OCI-LY3 (cell line): ENCODE measurements around the gene APOBEC3F.
"Not testable (repeated sequence)": the region's sequence is repeated elsewhere in the genome, so short reads cannot be mapped to it uniquely, and the experiment has no call there.

Experiments used
- H2AFZ ChIP-seq: fragments of 200-600, 300-600 bp; shearing (Covaris generic); 2 replicates; pipeline ENCODE4 v1.6.0; 2014; ENCODE audit warnings: antibody characterized with exemption, low read depth, low read length
- H3K27ac ChIP-seq: fragments of 200-600, 300-600 bp; sonication (generic); 2 replicates; pipeline ENCODE4 v1.5.1; 2014; ENCODE audit warnings: mild to moderate bottlenecking, low read length, moderate library complexity, mixed read lengths
- H3K27me3 ChIP-seq: fragments of 200-600, 300-600 bp; sonication (generic); 2 replicates; pipeline ENCODE4 v1.6.1; 2014; ENCODE audit warnings: low read depth, low read length, mixed read lengths
- H3K36me3 ChIP-seq: fragments of 200-600, 300-600 bp; sonication (generic); replicated peaks from 2 replicates; pipeline ENCODE3; 2014; ENCODE audit warnings: low read depth, low read length, mixed read lengths
- H3K4me1 ChIP-seq: fragments of 300-600, 200-600 bp; sonication (generic); 2 replicates; pipeline ENCODE4 v1.6.1; 2014; ENCODE audit warnings: low read length, mixed read lengths
- H3K4me2 ChIP-seq: fragments of 200-600, 300-600 bp; sonication (generic); 2 replicates; pipeline ENCODE4 v1.6.1; 2014; ENCODE audit warnings: low read length, mixed read lengths
- H3K4me3 ChIP-seq: fragments of 300-600, 200-600 bp; sonication (generic); 2 replicates; pipeline ENCODE4 v1.5.1; 2014; ENCODE audit warnings: antibody characterized with exemption, mild to moderate bottlenecking, low read length, moderate library complexity
- H3K79me2 ChIP-seq: fragments of 300-600, 200-600 bp; shearing (Covaris generic); 2 replicates; pipeline ENCODE4 v1.6.1; 2014; ENCODE audit warnings: mild to moderate bottlenecking, low read length, mixed read lengths
- H3K9ac ChIP-seq: fragments of 300-600, 200-600 bp; shearing (Covaris generic); 2 replicates; pipeline ENCODE4 v1.6.0; 2014; ENCODE audit warnings: mild to moderate bottlenecking, low read length, moderate library complexity
- H3K9me3 ChIP-seq: fragments of 200-600, 300-600 bp; shearing (Covaris generic); 2 replicates; pipeline ENCODE4 v1.6.1; 2014; ENCODE audit warnings: low read length, mixed read lengths; ENCODE audit not compliant: insufficient read depth
- H4K20me1 ChIP-seq: fragments of 200-600, 300-600 bp; sonication (generic); 2 replicates; pipeline ENCODE4 v1.6.1; 2016; ENCODE audit warnings: low read length, mixed read lengths; ENCODE audit not compliant: insufficient read depth
- CTCF ChIP-seq: fragments of 200-600, 300-600 bp; sonication (generic); IDR thresholded peaks from 2 replicates; pipeline ENCODE4 v1.5.1; 2014; ENCODE audit warnings: antibody characterized with exemption, low read length, low read depth
- EZH2phosphoT487 ChIP-seq: fragments of 200-600 bp; shearing (Covaris generic); IDR thresholded peaks from 2 replicates; pipeline ENCODE4 v1.6.1; 2018; ENCODE audit warnings: antibody characterized with exemption, mixed run types, low read depth

Gene APOBEC3F

GRCh38 chr22:39039306-39040126, 1.1 kb upstream of the APOBEC3F start:
- H3K79me2 ChIP-seq: no peaks in the 10 kb centered on the region
- peak overlapping the region; percentile 79 for H3K4me2 ChIP-seq
- H3K27me3 ChIP-seq: no peaks in the 10 kb centered on the region
- H4K20me1 ChIP-seq: no peaks in the 10 kb centered on the region
- no peak overlapping the region for H3K27ac ChIP-seq
- H3K4me1 ChIP-seq: peaks cover 10% of the 10 kb centered on the region; the same call in 1 of the 2 replicates
- no peaks in the 10 kb centered on the region for H3K36me3 ChIP-seq
- 0 out of 2 replicates have a peak overlapping the region, but pooled peaks have one; percentile 41 for H2AFZ ChIP-seq
- peak overlapping the region; percentile 80 for H3K4me3 ChIP-seq
- H3K9me3 ChIP-seq: no peaks in the 10 kb centered on the region
- no peak overlapping the region; the same call in 1 of the 2 replicates for H3K9ac ChIP-seq
- TF ChIP-seq EZH2phosphoT487: no peak
- no peak for TF ChIP-seq CTCF

GRCh38 chr22:39040155-39040537, 518 bp upstream of the APOBEC3F start:
- H3K4me1 ChIP-seq, H3K36me3 ChIP-seq, H3K9me3 ChIP-seq, H4K20me1 ChIP-seq, H3K79me2 ChIP-seq, H3K27me3 ChIP-seq, H3K27ac ChIP-seq: not testable (repeated sequence)
- peak overlapping the region; percentile 68 for H3K9ac ChIP-seq
- peak overlapping the region; percentile 79 for H3K4me2 ChIP-seq
- H2AFZ ChIP-seq: peak overlapping the region; percentile 41; the same call in 1 of the 2 replicates
- peak overlapping the region; percentile 80 for H3K4me3 ChIP-seq

- Histone ChIP-seq H3K4me3 (no peak overlapping the region), H4K20me1 (no peaks in the 10 kb centered on the region), H3K4me1 (peaks cover 7% of the 10 kb centered on the region; the same call in 1 of the 2 replicates), H3K27ac (no peak overlapping the region), H3K4me2 (no peak overlapping the region; the same call in 1 of the 2 replicates), H3K9ac (no peak overlapping the region), H3K27me3 (no peaks in the 10 kb centered on the region), H3K36me3 (no peaks in the 10 kb centered on the region), H2AFZ (no peak overlapping the region), H3K79me2 (no peaks in the 10 kb centered on the region), H3K9me3 (no peaks in the 10 kb centered on the region)
- TF ChIP-seq CTCF (no peak), EZH2phosphoT487 (no peak)
These were observed 1.2 kb downstream of the APOBEC3F start for GRCh38 chr22:39041908-39042307.

- not testable (repeated sequence) for H3K9ac ChIP-seq, H4K20me1 ChIP-seq, H3K27me3 ChIP-seq, H3K4me2 ChIP-seq, H3K36me3 ChIP-seq, H2AFZ ChIP-seq, H3K79me2 ChIP-seq, H3K4me3 ChIP-seq, H3K4me1 ChIP-seq, H3K27ac ChIP-seq, H3K9me3 ChIP-seq
These were observed 2.4 kb downstream of the APOBEC3F start for GRCh38 chr22:39043063-39043462.

GRCh38 chr22:39045136-39045535, 4.5 kb downstream of the APOBEC3F start:
- H4K20me1 ChIP-seq, H3K4me3 ChIP-seq, H3K79me2 ChIP-seq, H3K27ac ChIP-seq, H3K27me3 ChIP-seq, H3K36me3 ChIP-seq, H3K4me2 ChIP-seq, H2AFZ ChIP-seq, H3K9ac ChIP-seq, H3K4me1 ChIP-seq, H3K9me3 ChIP-seq: not testable (repeated sequence)

GRCh38 chr22:39049486-39049885, 8.8 kb downstream of the APOBEC3F start:
- H4K20me1 ChIP-seq, H3K79me2 ChIP-seq, H3K4me1 ChIP-seq, H3K4me2 ChIP-seq, H3K9ac ChIP-seq, H3K9me3 ChIP-seq, H3K27ac ChIP-seq, H3K4me3 ChIP-seq, H2AFZ ChIP-seq, H3K27me3 ChIP-seq, H3K36me3 ChIP-seq: not testable (repeated sequence)

- H3K79me2 ChIP-seq, H3K9me3 ChIP-seq, H3K4me1 ChIP-seq, H3K27ac ChIP-seq, H3K9ac ChIP-seq, H3K27me3 ChIP-seq, H3K4me3 ChIP-seq, H2AFZ ChIP-seq, H3K36me3 ChIP-seq, H3K4me2 ChIP-seq, H4K20me1 ChIP-seq: not testable (repeated sequence)
These were observed 11.3 kb downstream of the APOBEC3F start for GRCh38 chr22:39051844-39052495.
